Neural progenitor cell (in vitro differentiated cells): ENCODE data around the gene MED9. TPM values are rescaled to one million over a fixed set of nuclear protein-coding genes. Genes with fewer than 3 reads are reported as not detected.

Experiments used
- DNase-seq: peaks from one replicate; pipeline ENCODE4 v3.0.0-alpha.2; 2016; ENCODE audit warnings: low spot score
- H2AFZ ChIP-seq: fragments of 200-600 bp; sonication (generic); replicated peaks from 2 replicates; pipeline ENCODE4 v1.6.1; 2016; ENCODE audit warnings: antibody characterized with exemption
- H3F3A ChIP-seq: fragments of 200-600 bp; sonication (generic); 2 replicates; pipeline ENCODE4 v1.6.1; 2016; ENCODE audit warnings: antibody characterized with exemption, low read depth
- H3K27ac ChIP-seq: fragments of 200-600 bp; sonication (generic); 2 replicates; pipeline ENCODE4 v1.5.1; 2016; ENCODE audit warnings: mild to moderate bottlenecking
- H3K27me3 ChIP-seq: fragments of 200-600 bp; sonication (generic); 2 replicates; pipeline ENCODE4 v1.6.1; 2016; ENCODE audit warnings: mild to moderate bottlenecking, moderate library complexity
- H3K36me3 ChIP-seq: fragments of 200-600 bp; sonication (generic); 2 replicates; pipeline ENCODE4 v1.5.1; 2016
- H3K4me1 ChIP-seq: fragments of 200-600 bp; sonication (generic); 2 replicates; pipeline ENCODE4 v1.6.1; 2016; ENCODE audit warnings: mixed run types
- H3K4me2 ChIP-seq: fragments of 200-600 bp; sonication (generic); 2 replicates; pipeline ENCODE4 v1.6.1; 2016
- H3K4me3 ChIP-seq: fragments of 200-600 bp; sonication (generic); 2 replicates; pipeline ENCODE4 v1.5.1; 2016
- H3K79me2 ChIP-seq: fragments of 200-600 bp; sonication (generic); 2 replicates; pipeline ENCODE4 v1.6.1; 2016; ENCODE audit warnings: low read depth
- H3K9ac ChIP-seq: fragments of 200-600 bp; sonication (generic); 2 replicates; pipeline ENCODE4 v1.6.1; 2016
- H3K9me3 ChIP-seq: fragments of 200-600 bp; sonication (generic); 2 replicates; pipeline ENCODE4 v1.5.1; 2016; ENCODE audit warnings: low read depth
- H4K20me1 ChIP-seq: fragments of 200-600 bp; sonication (generic); 2 replicates; pipeline ENCODE4 v1.6.1; 2016; ENCODE audit warnings: low read depth
- H3K27ac Mint-ChIP-seq: 3 replicates; pipeline ENCODE4 v1.8.0; 2021; ENCODE audit warnings: mixed read lengths
- H3K27me3 Mint-ChIP-seq: 2 replicates; pipeline ENCODE4 v1.8.0; 2022; ENCODE audit warnings: low read depth, mild to moderate bottlenecking, inconsistent platforms, moderate library complexity, mixed read lengths; ENCODE audit not compliant: insufficient read depth
- H3K36me3 Mint-ChIP-seq: 3 replicates; pipeline ENCODE4 v1.8.0; 2021; ENCODE audit warnings: mixed read lengths
- H3K4me1 Mint-ChIP-seq: 3 replicates; pipeline ENCODE4 v1.8.0; 2021; ENCODE audit warnings: mixed read lengths
- H3K4me3 Mint-ChIP-seq: 3 replicates; pipeline ENCODE4 v1.8.0; 2021; ENCODE audit warnings: mild to moderate bottlenecking, moderate library complexity, mixed read lengths
- H3K9me3 Mint-ChIP-seq: 3 replicates; pipeline ENCODE4 v1.8.0; 2020; ENCODE audit warnings: mixed read lengths
- EZH2 ChIP-seq: fragments of 200-600 bp; sonication (generic); IDR thresholded peaks from 2 replicates; pipeline ENCODE4 v1.6.1; 2017; ENCODE audit warnings: antibody characterized with exemption, mild to moderate bottlenecking, moderate library complexity
- EZH2phosphoT487 ChIP-seq: fragments of 200-600 bp; sonication (generic); IDR thresholded peaks from 2 replicates; pipeline ENCODE4 v1.6.1; 2017; ENCODE audit warnings: antibody characterized with exemption
- total RNA-seq: library from RNA; depleted of rRNA; stranded (reverse); fragments of >200 nt; gene quantifications from 2 replicates; pipeline ENCODE4 v1.2.3, GENCODE V29; 2015; ENCODE audit warnings: low replicate concordance
- TF ChIP-seq, protein P1 (sequence below): fragments of 200-600 bp; sonication (generic); IDR thresholded peaks from 2 replicates; pipeline ENCODE4 v1.5.1; 2017; ENCODE audit warnings: antibody characterized with exemption, mild to moderate bottlenecking

Gene MED9
- total RNA-seq, 1 donor from 2014 or later = 15.7 TPM

DNA sequence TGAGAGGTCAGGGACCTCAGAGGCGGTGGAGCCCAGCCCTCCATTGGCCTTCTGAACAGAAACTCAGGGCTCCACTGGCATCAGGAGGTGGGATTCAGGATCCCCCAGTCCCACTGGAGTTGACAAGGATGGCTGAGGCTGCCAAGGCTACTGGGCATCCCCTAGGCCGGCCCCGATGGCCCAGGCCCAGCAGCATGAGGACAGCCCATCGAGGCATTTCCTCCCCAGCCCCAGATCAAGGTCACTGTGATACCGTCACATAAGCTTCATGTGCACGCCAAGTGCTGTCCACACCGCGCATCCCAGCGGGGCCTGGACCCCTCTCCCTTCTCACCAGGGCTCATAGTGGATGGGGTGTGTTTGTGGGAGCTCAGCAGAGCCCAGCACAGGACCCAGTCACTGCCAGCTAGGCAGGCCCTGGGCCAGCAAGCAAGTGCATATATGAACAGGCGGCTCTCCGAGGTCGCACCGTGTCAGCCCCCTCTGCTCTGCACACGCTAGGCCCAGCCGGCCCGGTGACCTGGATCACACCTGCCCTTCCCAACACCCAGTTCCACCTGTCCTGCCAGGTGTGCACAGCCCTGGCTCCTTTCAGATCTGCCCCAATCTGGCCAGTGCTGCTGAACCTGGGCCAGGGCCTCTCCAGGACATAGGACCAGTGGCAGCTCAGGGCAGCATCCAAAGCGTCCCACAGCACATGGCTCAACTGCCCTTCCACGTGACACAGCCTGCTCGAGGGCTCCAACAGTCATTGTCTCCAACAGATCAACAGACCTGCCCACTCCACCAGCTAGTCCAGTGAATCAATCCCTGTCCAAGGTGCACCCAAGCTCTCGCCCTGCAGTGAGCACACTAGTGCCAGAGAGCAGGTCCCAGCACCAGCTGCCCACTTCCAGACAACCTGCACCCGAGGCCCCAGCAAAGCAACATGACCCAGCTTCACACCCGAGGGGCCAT lies 52.2 kb downstream of the MED9 start:
- no peak overlapping the region for H3K4me2 ChIP-seq
- H3K4me1 ChIP-seq = peaks cover 6% of the 10 kb centered on the region
- no peak for TF ChIP-seq EZH2phosphoT487
- no peak for TF ChIP-seq EZH2
- TF ChIP-seq, protein P1, sequence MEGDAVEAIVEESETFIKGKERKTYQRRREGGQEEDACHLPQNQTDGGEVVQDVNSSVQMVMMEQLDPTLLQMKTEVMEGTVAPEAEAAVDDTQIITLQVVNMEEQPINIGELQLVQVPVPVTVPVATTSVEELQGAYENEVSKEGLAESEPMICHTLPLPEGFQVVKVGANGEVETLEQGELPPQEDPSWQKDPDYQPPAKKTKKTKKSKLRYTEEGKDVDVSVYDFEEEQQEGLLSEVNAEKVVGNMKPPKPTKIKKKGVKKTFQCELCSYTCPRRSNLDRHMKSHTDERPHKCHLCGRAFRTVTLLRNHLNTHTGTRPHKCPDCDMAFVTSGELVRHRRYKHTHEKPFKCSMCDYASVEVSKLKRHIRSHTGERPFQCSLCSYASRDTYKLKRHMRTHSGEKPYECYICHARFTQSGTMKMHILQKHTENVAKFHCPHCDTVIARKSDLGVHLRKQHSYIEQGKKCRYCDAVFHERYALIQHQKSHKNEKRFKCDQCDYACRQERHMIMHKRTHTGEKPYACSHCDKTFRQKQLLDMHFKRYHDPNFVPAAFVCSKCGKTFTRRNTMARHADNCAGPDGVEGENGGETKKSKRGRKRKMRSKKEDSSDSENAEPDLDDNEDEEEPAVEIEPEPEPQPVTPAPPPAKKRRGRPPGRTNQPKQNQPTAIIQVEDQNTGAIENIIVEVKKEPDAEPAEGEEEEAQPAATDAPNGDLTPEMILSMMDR = no peak
- H3K4me3 Mint-ChIP-seq = no peak overlapping the region
- peaks cover 2% of the 10 kb centered on the region for H3F3A ChIP-seq
- H3K9me3 ChIP-seq = no peaks in the 10 kb centered on the region
- H3K27ac ChIP-seq = no peak overlapping the region
- H3K27ac Mint-ChIP-seq = peak overlapping the region; percentile 53
- H3K27me3 ChIP-seq = no peaks in the 10 kb centered on the region
- no peaks in the 10 kb centered on the region for H3K36me3 ChIP-seq
- H4K20me1 ChIP-seq = peaks cover 4% of the 10 kb centered on the region
- no peaks in the 10 kb centered on the region for H3K79me2 ChIP-seq
- H3K9ac ChIP-seq = no peak overlapping the region
- H3K9me3 Mint-ChIP-seq = peaks cover 2% of the 10 kb centered on the region
- peaks cover 3% of the 10 kb centered on the region for H3K36me3 Mint-ChIP-seq
- no peak for DNase-seq
- peaks cover 6% of the 10 kb centered on the region for H3K27me3 Mint-ChIP-seq
- H3K4me3 ChIP-seq = no peak overlapping the region
- H2AFZ ChIP-seq = no peak overlapping the region
- peaks cover 11% of the 10 kb centered on the region for H3K4me1 Mint-ChIP-seq

- no peak for DNase-seq
- no peaks in the 10 kb centered on the region for H3K27me3 ChIP-seq
- H4K20me1 ChIP-seq = peaks cover 4% of the 10 kb centered on the region
- no peak overlapping the region for H3K27ac ChIP-seq
- no peaks in the 10 kb centered on the region for H3K79me2 ChIP-seq
- H3K9me3 ChIP-seq = no peaks in the 10 kb centered on the region
- H3F3A ChIP-seq = no peaks in the 10 kb centered on the region
- no peak overlapping the region for H3K4me2 ChIP-seq
- no peak overlapping the region for H3K9ac ChIP-seq
- Mint-ChIP-seq H3K27ac (no peak overlapping the region), H3K27me3 (peaks cover 6% of the 10 kb centered on the region), H3K4me1 (peaks cover 7% of the 10 kb centered on the region), H3K36me3 (no peaks in the 10 kb centered on the region), H3K9me3 (no peaks in the 10 kb centered on the region), H3K4me3 (no peak overlapping the region)
- H3K4me3 ChIP-seq = no peak overlapping the region
- TF ChIP-seq, protein P1 = no peak
- no peak for TF ChIP-seq EZH2
- TF ChIP-seq EZH2phosphoT487 = no peak
- no peaks in the 10 kb centered on the region for H3K36me3 ChIP-seq
- H2AFZ ChIP-seq = no peak overlapping the region
- H3K4me1 ChIP-seq = no peaks in the 10 kb centered on the region
Measured at GRCh38 chr17:17531156-17531555, 54.4 kb downstream of the MED9 start.

GRCh38 chr17:17532991-17533390 lies 56.2 kb downstream of the MED9 start:
- Histone ChIP-seq H4K20me1 (no peaks in the 10 kb centered on the region), H3K79me2 (no peaks in the 10 kb centered on the region), H3K27ac (no peak overlapping the region), H3K4me1 (no peaks in the 10 kb centered on the region), H3F3A (no peaks in the 10 kb centered on the region), H3K9me3 (no peaks in the 10 kb centered on the region), H3K4me2 (no peak overlapping the region), H3K4me3 (no peak overlapping the region), H3K36me3 (no peaks in the 10 kb centered on the region), H2AFZ (no peak overlapping the region), H3K9ac (no peak overlapping the region), H3K27me3 (no peaks in the 10 kb centered on the region)
- Mint-ChIP-seq H3K36me3 (no peaks in the 10 kb centered on the region), H3K4me1 (peaks cover 11% of the 10 kb centered on the region), H3K27me3 (peaks cover 6% of the 10 kb centered on the region), H3K27ac (no peak overlapping the region), H3K4me3 (no peak overlapping the region), H3K9me3 (no peaks in the 10 kb centered on the region)
- no peak for DNase-seq
- TF ChIP-seq EZH2 (no peak), EZH2phosphoT487 (no peak)
- TF ChIP-seq, protein P1 = no peak
